ENCODE results near the gene CBX1.

The CBX1 gene

GRCh38 chr17:48144976-48145798, 43.9 kb upstream of the CBX1 start:
- H2AK5ac ChIP-seq (ENCODE audit: low read length) = no peak overlapping the region
- H3K9ac ChIP-seq (ENCODE audit: low read length) = no peak overlapping the region
- H4K8ac ChIP-seq (ENCODE audit: low read depth, low read length) = no peak overlapping the region
- no peaks in the 10 kb centered on the region for H3K36me3 ChIP-seq (ENCODE audit: control insufficient read depth, insufficient read depth, low read length)
- no peaks in the 10 kb centered on the region for H3K4me1 ChIP-seq (ENCODE audit: control insufficient read depth, low read depth, low read length)
- no peak overlapping the region for H3K4me2 ChIP-seq (ENCODE audit: low read length)
- no peaks in the 10 kb centered on the region for H3K79me1 ChIP-seq (ENCODE audit: low read length)
- WGBS (ENCODE audit: extremely low coverage, insufficient coverage, low lambda C conversion rate) = no CpG with 5 or more reads among the region's 3 CpGs
- no peak overlapping the region for H2BK120ac ChIP-seq (ENCODE audit: low read depth, low read length)
- H3K23ac ChIP-seq (ENCODE audit: low read length) = no peak overlapping the region
- no peak overlapping the region for H3K27ac ChIP-seq (ENCODE audit: low read depth, low read length)
- no peak overlapping the region for H3K4ac ChIP-seq (ENCODE audit: low read depth, low read length)
- H2BK15ac ChIP-seq (replicated peaks; ENCODE audit: low read depth) = no peak overlapping the region
- H4K5ac ChIP-seq (ENCODE audit: low read length) = no peak overlapping the region
- no peak overlapping the region for H3K18ac ChIP-seq (ENCODE audit: low read length)
- no peaks in the 10 kb centered on the region for H3K79me2 ChIP-seq (ENCODE audit: control insufficient read depth, insufficient read depth, low read length)
- H3K56ac ChIP-seq (ENCODE audit: low read length) = no peak overlapping the region
- no peak overlapping the region for H3K4me3 ChIP-seq (ENCODE audit: low read length)
- no peaks in the 10 kb centered on the region for H3K27me3 ChIP-seq (ENCODE audit: insufficient read depth, low read length, poor library complexity)
- no peak overlapping the region for H2BK5ac ChIP-seq (ENCODE audit: low read length)
- no peak for DNase-seq

- H3K9ac ChIP-seq (ENCODE audit: low read length) = no peak overlapping the region
- H4K8ac ChIP-seq (ENCODE audit: low read depth, low read length) = no peak overlapping the region
- H3K4me3 ChIP-seq (ENCODE audit: low read length) = no peak overlapping the region
- H2AK5ac ChIP-seq (ENCODE audit: low read length) = no peak overlapping the region
- no peaks in the 10 kb centered on the region for H3K27me3 ChIP-seq (ENCODE audit: insufficient read depth, low read length, poor library complexity)
- no peaks in the 10 kb centered on the region for H3K79me1 ChIP-seq (ENCODE audit: low read length)
- no peak overlapping the region for H2BK120ac ChIP-seq (ENCODE audit: low read depth, low read length)
- no peaks in the 10 kb centered on the region for H3K4me1 ChIP-seq (ENCODE audit: control insufficient read depth, low read depth, low read length)
- no peak overlapping the region for H3K4ac ChIP-seq (ENCODE audit: low read depth, low read length)
- no peaks in the 10 kb centered on the region for H3K36me3 ChIP-seq (ENCODE audit: control insufficient read depth, insufficient read depth, low read length)
- H3K23ac ChIP-seq (ENCODE audit: low read length) = no peak overlapping the region
- H3K56ac ChIP-seq (ENCODE audit: low read length) = no peak overlapping the region
- H3K79me2 ChIP-seq (ENCODE audit: control insufficient read depth, insufficient read depth, low read length) = no peaks in the 10 kb centered on the region
- H3K27ac ChIP-seq (ENCODE audit: low read depth, low read length) = no peak overlapping the region
- no peak overlapping the region for H3K4me2 ChIP-seq (ENCODE audit: low read length)
- H2BK5ac ChIP-seq (ENCODE audit: low read length) = no peak overlapping the region
- no CpG with 5 or more reads among the region's 8 CpGs for WGBS (ENCODE audit: extremely low coverage, insufficient coverage, low lambda C conversion rate)
- H4K5ac ChIP-seq (ENCODE audit: low read length) = no peak overlapping the region
- DNase-seq = no peak
- no peak overlapping the region for H2BK15ac ChIP-seq (replicated peaks; ENCODE audit: low read depth)
- no peak overlapping the region for H3K18ac ChIP-seq (ENCODE audit: low read length)
These were observed 43.0 kb upstream of the CBX1 start for GRCh38 chr17:48144231-48144630.

- no peaks in the 10 kb centered on the region for H3K4me1 ChIP-seq (ENCODE audit: control insufficient read depth, low read depth, low read length)
- H3K9ac ChIP-seq (ENCODE audit: low read length) = no peak overlapping the region
- H3K27me3 ChIP-seq (ENCODE audit: insufficient read depth, low read length, poor library complexity) = no peaks in the 10 kb centered on the region
- no peak overlapping the region for H3K4ac ChIP-seq (ENCODE audit: low read depth, low read length)
- no peak overlapping the region for H3K4me2 ChIP-seq (ENCODE audit: low read length)
- H3K79me2 ChIP-seq (ENCODE audit: control insufficient read depth, insufficient read depth, low read length) = no peaks in the 10 kb centered on the region
- no CpG with 5 or more reads among the region's 6 CpGs for WGBS (ENCODE audit: extremely low coverage, insufficient coverage, low lambda C conversion rate)
- no peak overlapping the region for H3K56ac ChIP-seq (ENCODE audit: low read length)
- no peak overlapping the region for H2BK5ac ChIP-seq (ENCODE audit: low read length)
- H3K27ac ChIP-seq (ENCODE audit: low read depth, low read length) = no peak overlapping the region
- no peaks in the 10 kb centered on the region for H3K79me1 ChIP-seq (ENCODE audit: low read length)
- DNase-seq = no peak
- no peak overlapping the region for H3K18ac ChIP-seq (ENCODE audit: low read length)
- no peak overlapping the region for H2AK5ac ChIP-seq (ENCODE audit: low read length)
- no peak overlapping the region for H4K8ac ChIP-seq (ENCODE audit: low read depth, low read length)
- no peak overlapping the region for H3K23ac ChIP-seq (ENCODE audit: low read length)
- no peaks in the 10 kb centered on the region for H3K36me3 ChIP-seq (ENCODE audit: control insufficient read depth, insufficient read depth, low read length)
- no peak overlapping the region for H4K5ac ChIP-seq (ENCODE audit: low read length)
- H3K4me3 ChIP-seq (ENCODE audit: low read length) = no peak overlapping the region
- no peak overlapping the region for H2BK120ac ChIP-seq (ENCODE audit: low read depth, low read length)
- H2BK15ac ChIP-seq (replicated peaks; ENCODE audit: low read depth) = no peak overlapping the region
These were observed 42.4 kb upstream of the CBX1 start for GRCh38 chr17:48143629-48144028.

GRCh38 chr17:48139944-48140343, 38.7 kb upstream of the CBX1 start:
- no peak for DNase-seq
- no CpG with 5 or more reads among the region's 2 CpGs for WGBS (ENCODE audit: extremely low coverage, insufficient coverage, low lambda C conversion rate)
- Histone ChIP-seq H3K4me2 (ENCODE audit: low read length) (no peak overlapping the region), H3K79me2 (ENCODE audit: control insufficient read depth, insufficient read depth, low read length) (no peaks in the 10 kb centered on the region), H3K56ac (ENCODE audit: low read length) (no peak overlapping the region), H2BK120ac (ENCODE audit: low read depth, low read length) (no peak overlapping the region), H3K36me3 (ENCODE audit: control insufficient read depth, insufficient read depth, low read length) (no peaks in the 10 kb centered on the region), H3K4me1 (ENCODE audit: control insufficient read depth, low read depth, low read length) (no peaks in the 10 kb centered on the region), H2BK5ac (ENCODE audit: low read length) (no peak overlapping the region), H3K4me3 (ENCODE audit: low read length) (no peak overlapping the region), H2BK15ac (replicated peaks; ENCODE audit: low read depth) (no peak overlapping the region), H3K27me3 (ENCODE audit: insufficient read depth, low read length, poor library complexity) (no peaks in the 10 kb centered on the region), H4K8ac (ENCODE audit: low read depth, low read length) (no peak overlapping the region), H3K23ac (ENCODE audit: low read length) (no peak overlapping the region), H3K27ac (ENCODE audit: low read depth, low read length) (no peak overlapping the region), H3K18ac (ENCODE audit: low read length) (no peak overlapping the region), H4K5ac (ENCODE audit: low read length) (no peak overlapping the region), H3K79me1 (ENCODE audit: low read length) (no peaks in the 10 kb centered on the region), H3K9ac (ENCODE audit: low read length) (no peak overlapping the region), H2AK5ac (ENCODE audit: low read length) (no peak overlapping the region), H3K4ac (ENCODE audit: low read depth, low read length) (no peak overlapping the region)

- no peaks in the 10 kb centered on the region for H3K4me1 ChIP-seq (ENCODE audit: control insufficient read depth, low read depth, low read length)
These were observed 36.4 kb upstream of the CBX1 start for GRCh38 chr17:48137656-48138055.

More at GRCh38 chr17:48137656-48138055, 36.4 kb upstream of the CBX1 start:
- Histone ChIP-seq H4K8ac (ENCODE audit: low read depth, low read length) (no peak overlapping the region), H3K56ac (ENCODE audit: low read length) (no peak overlapping the region), H3K27me3 (ENCODE audit: insufficient read depth, low read length, poor library complexity) (no peaks in the 10 kb centered on the region), H3K4me3 (ENCODE audit: low read length) (no peak overlapping the region), H3K4ac (ENCODE audit: low read depth, low read length) (no peak overlapping the region), H3K23ac (ENCODE audit: low read length) (no peak overlapping the region), H3K36me3 (ENCODE audit: control insufficient read depth, insufficient read depth, low read length) (no peaks in the 10 kb centered on the region), H2BK120ac (ENCODE audit: low read depth, low read length) (no peak overlapping the region), H2BK15ac (replicated peaks; ENCODE audit: low read depth) (no peak overlapping the region), H3K9ac (ENCODE audit: low read length) (no peak overlapping the region), H4K5ac (ENCODE audit: low read length) (no peak overlapping the region), H3K18ac (ENCODE audit: low read length) (no peak overlapping the region), H3K4me2 (ENCODE audit: low read length) (no peak overlapping the region), H3K79me2 (ENCODE audit: control insufficient read depth, insufficient read depth, low read length) (no peaks in the 10 kb centered on the region), H3K79me1 (ENCODE audit: low read length) (no peaks in the 10 kb centered on the region), H2BK5ac (ENCODE audit: low read length) (no peak overlapping the region), H2AK5ac (ENCODE audit: low read length) (no peak overlapping the region), H3K27ac (ENCODE audit: low read depth, low read length) (no peak overlapping the region)
- no CpG with 5 or more reads among the region's 1 CpG for WGBS (ENCODE audit: extremely low coverage, insufficient coverage, low lambda C conversion rate)
- DNase-seq = no peak

Data from mesendoderm (in vitro differentiated cells).